D341Med (cell line): Measurements from ENCODE around the gene CDK14.
A peak's percentile ranks its signal among the peaks of the same experiment; 100 is the strongest.

Source experiments
- DNase-seq: peaks from one replicate; pipeline ENCODE4 v3.0.0; 2012; ENCODE audit warnings: low spot score

Gene CDK14

GRCh38 chr7:90595801-90596670, at the start of gene CDK14:
TSS of gene CDK14 (plus strand) at chr7:90596321. CDS start at chr7:90596628, 307 bp downstream.
- peak; percentile 87 for DNase-seq

- no peak for DNase-seq
These were observed 45.1 kb upstream of the CDK14 start for GRCh38 chr7:90551036-90551435.

- DNase-seq, result no peak
These were observed 43.6 kb upstream of the CDK14 start for GRCh38 chr7:90552521-90552920.

- DNase-seq, result no peak
These were observed 35.4 kb upstream of the CDK14 start for GRCh38 chr7:90560730-90561129.

GRCh38 chr7:90563286-90563685, 32.8 kb upstream of the CDK14 start:
- DNase-seq, result no peak

- DNase-seq, result no peak
These were observed 31.7 kb upstream of the CDK14 start for GRCh38 chr7:90564455-90564854.

- DNase-seq, result no peak
These were observed 27.9 kb upstream of the CDK14 start for GRCh38 chr7:90568213-90568612.

- no peak for DNase-seq
These were observed 26.8 kb upstream of the CDK14 start for GRCh38 chr7:90569368-90569767.

GRCh38 chr7:90570373-90570959, 25.7 kb upstream of the CDK14 start:
- no peak for DNase-seq

GRCh38 chr7:90574146-90574819, 21.8 kb upstream of the CDK14 start:
- no peak for DNase-seq

- no peak for DNase-seq
These were observed 21.3 kb upstream of the CDK14 start for GRCh38 chr7:90574820-90575187.

GRCh38 chr7:90579181-90579688, 16.9 kb upstream of the CDK14 start:
- DNase-seq, result no peak

GRCh38 chr7:90580051-90580450, 16.1 kb upstream of the CDK14 start:
- DNase-seq, result no peak

GRCh38 chr7:90582164-90582563, 14.0 kb upstream of the CDK14 start:
- no peak for DNase-seq

GRCh38 chr7:90584378-90584777, 11.7 kb upstream of the CDK14 start:
- no peak for DNase-seq

GRCh38 chr7:90586091-90586490, 10.0 kb upstream of the CDK14 start:
- DNase-seq, result no peak

- DNase-seq, result no peak
These were observed 8.4 kb upstream of the CDK14 start for GRCh38 chr7:90587766-90588165.

GRCh38 chr7:90592033-90592432, 4.1 kb upstream of the CDK14 start:
- DNase-seq, result no peak

- no peak for DNase-seq
These were observed 2.9 kb upstream of the CDK14 start for GRCh38 chr7:90593205-90593604.

- DNase-seq, result no peak
These were observed 1.3 kb upstream of the CDK14 start for GRCh38 chr7:90594751-90595317.

GRCh38 chr7:90595342-90595800, 750 bp upstream of the CDK14 start:
- no peak for DNase-seq
